ENCODE results near the gene SH3BGRL2. TPM values are rescaled to one million over a fixed set of nuclear protein-coding genes. Genes with fewer than 3 reads are reported as not detected.

Gene SH3BGRL2
- total RNA-seq, 1 experiment from 2014 or later, result 27.4 TPM

DNA sequence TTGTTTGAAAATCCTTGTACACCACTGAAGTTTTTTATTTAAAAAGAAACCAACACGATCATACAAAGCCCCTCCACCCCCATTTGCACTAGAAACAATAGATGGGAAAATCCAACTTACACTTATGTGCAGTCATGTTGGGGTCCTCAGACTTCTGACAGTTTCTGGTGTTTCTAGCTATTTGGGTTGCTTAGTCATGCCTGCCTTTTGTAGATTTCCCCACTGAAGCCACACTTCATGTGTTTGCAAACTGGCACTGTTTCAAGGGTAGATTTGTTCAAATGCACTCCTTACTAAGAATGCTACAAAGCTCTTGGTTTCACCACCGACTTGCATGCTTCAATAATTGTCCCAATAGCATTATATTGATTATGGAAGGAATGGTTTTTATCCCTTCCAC, 1.5 kb downstream of the SH3BGRL2 start:
- H3K4me3 ChIP-seq, result peak overlapping the region; percentile 90; the same call in 1 of the 2 replicates
- no peak for DNase-seq
- no peaks in the 10 kb centered on the region for H3K36me3 ChIP-seq (ENCODE audit: low read depth)
- no peak for TF ChIP-seq EZH2 (IDR thresholded peaks at IDR 0.05; ENCODE audit: low read depth)
- TF ChIP-seq, protein P1, sequence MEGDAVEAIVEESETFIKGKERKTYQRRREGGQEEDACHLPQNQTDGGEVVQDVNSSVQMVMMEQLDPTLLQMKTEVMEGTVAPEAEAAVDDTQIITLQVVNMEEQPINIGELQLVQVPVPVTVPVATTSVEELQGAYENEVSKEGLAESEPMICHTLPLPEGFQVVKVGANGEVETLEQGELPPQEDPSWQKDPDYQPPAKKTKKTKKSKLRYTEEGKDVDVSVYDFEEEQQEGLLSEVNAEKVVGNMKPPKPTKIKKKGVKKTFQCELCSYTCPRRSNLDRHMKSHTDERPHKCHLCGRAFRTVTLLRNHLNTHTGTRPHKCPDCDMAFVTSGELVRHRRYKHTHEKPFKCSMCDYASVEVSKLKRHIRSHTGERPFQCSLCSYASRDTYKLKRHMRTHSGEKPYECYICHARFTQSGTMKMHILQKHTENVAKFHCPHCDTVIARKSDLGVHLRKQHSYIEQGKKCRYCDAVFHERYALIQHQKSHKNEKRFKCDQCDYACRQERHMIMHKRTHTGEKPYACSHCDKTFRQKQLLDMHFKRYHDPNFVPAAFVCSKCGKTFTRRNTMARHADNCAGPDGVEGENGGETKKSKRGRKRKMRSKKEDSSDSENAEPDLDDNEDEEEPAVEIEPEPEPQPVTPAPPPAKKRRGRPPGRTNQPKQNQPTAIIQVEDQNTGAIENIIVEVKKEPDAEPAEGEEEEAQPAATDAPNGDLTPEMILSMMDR (conservative IDR thresholded peaks at IDR 0.05), result no peak
- intact Hi-C loops (cut with micrococcal nuclease; ENCODE audit: unreplicated experiment), result no loop called here
- H3K9me3 ChIP-seq (ENCODE audit: insufficient read depth, low read depth), result no peaks in the 10 kb centered on the region
- no peaks in the 10 kb centered on the region; the same call in 1 of the 2 replicates for H3F3A ChIP-seq (ENCODE audit: insufficient read depth, low read depth)
- H3K4me1 ChIP-seq (replicated peaks; ENCODE audit: insufficient read depth), result peaks cover 31% of the 10 kb centered on the region
- ChIA-PET POLR2A (ENCODE audit: unreplicated experiment) (interaction anchor here (0.6 to 0.7 kb wide), 3 partner anchors 88 to 393 kb away, joined by 3 to 4 read pairs (median 3); no protein-coding TSS in a partner anchor), CTCF (no interaction called here)
- H4K20me1 ChIP-seq (ENCODE audit: insufficient read depth), result no peaks in the 10 kb centered on the region
- H3K4me2 ChIP-seq, result peak overlapping the region; percentile 82
- H3K79me2 ChIP-seq (ENCODE audit: low read depth), result 0 out of 2 replicates have a peak, but pooled peaks cover 3% of the 10 kb centered on the region
- no peaks in the 10 kb centered on the region for H3K27me3 ChIP-seq (ENCODE audit: insufficient read depth, low read depth)
- no TSS peak for BruUV-seq (replicated peaks)
- no peaks in the 10 kb centered on the region for H3K9me2 ChIP-seq (ENCODE audit: insufficient read depth)
- H2AFZ ChIP-seq, result no peak overlapping the region
- no peak overlapping the region for H3K27ac ChIP-seq

DNA sequence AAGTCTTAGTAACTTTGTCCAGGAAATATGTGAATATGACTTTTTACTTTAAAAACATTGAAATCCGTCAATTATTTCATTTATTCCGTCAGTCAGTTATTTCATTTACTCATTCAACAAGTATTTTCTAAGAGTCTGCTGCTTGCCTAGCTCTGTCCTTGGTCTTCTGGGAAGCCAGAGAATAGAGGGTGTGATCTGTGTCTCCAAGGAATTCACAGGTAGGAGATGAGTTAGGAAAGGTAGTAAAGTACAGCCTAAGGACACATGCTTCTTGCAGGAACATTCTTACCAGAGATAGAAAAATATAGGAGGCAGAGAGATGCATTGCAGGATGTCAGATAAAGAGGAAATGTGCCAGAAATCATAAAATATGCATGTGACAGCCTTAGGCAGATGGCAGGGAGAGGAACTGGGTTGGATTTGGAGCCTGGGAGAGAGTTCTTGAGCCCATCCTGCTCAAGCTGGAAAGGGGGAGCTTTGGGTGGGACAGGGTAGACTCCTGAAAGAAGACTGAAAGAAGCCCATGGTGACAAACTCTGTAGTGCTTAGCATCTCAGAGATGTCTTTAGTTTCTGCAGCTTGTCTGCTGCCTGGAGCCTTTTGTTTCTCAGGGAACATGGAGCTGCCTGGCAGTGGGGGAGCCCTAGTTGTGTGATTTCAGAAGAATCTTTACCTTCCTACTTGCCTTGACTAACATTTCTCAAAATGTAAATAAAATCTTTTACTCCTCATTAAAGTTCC, 3.5 kb downstream of the SH3BGRL2 start:
- 0 out of 2 replicates have a peak, but pooled peaks cover 3% of the 10 kb centered on the region for H3K79me2 ChIP-seq (ENCODE audit: low read depth)
- peaks cover 31% of the 10 kb centered on the region for H3K4me1 ChIP-seq (replicated peaks; ENCODE audit: insufficient read depth)
- H3K36me3 ChIP-seq (ENCODE audit: low read depth), result no peaks in the 10 kb centered on the region
- intact Hi-C loops (cut with micrococcal nuclease; ENCODE audit: unreplicated experiment), result no loop called here
- no peak for TF ChIP-seq EZH2 (IDR thresholded peaks at IDR 0.05; ENCODE audit: low read depth)
- TF ChIP-seq, protein P1 (conservative IDR thresholded peaks at IDR 0.05), result no peak
- ChIA-PET POLR2A (ENCODE audit: unreplicated experiment) (no interaction called here), CTCF (interaction anchor here (0.8 kb wide), 1 partner anchor 38 kb away, joined by 3 read pairs; no protein-coding TSS in a partner anchor)
- H3K9me2 ChIP-seq (ENCODE audit: insufficient read depth), result no peaks in the 10 kb centered on the region
- no peaks in the 10 kb centered on the region for H3K27me3 ChIP-seq (ENCODE audit: insufficient read depth, low read depth)
- peak overlapping the region; percentile 34; the same call in 1 of the 2 replicates for H3K4me2 ChIP-seq
- H3K27ac ChIP-seq, result peak overlapping the region; percentile 68
- H3K4me3 ChIP-seq, result no peak overlapping the region
- BruUV-seq (replicated peaks), result no TSS peak
- no peak for DNase-seq
- H4K20me1 ChIP-seq (ENCODE audit: insufficient read depth), result no peaks in the 10 kb centered on the region
- H3K9me3 ChIP-seq (ENCODE audit: insufficient read depth, low read depth), result no peaks in the 10 kb centered on the region
- H3F3A ChIP-seq (ENCODE audit: insufficient read depth, low read depth), result no peaks in the 10 kb centered on the region; the same call in 1 of the 2 replicates
- H2AFZ ChIP-seq, result no peak overlapping the region

DNA sequence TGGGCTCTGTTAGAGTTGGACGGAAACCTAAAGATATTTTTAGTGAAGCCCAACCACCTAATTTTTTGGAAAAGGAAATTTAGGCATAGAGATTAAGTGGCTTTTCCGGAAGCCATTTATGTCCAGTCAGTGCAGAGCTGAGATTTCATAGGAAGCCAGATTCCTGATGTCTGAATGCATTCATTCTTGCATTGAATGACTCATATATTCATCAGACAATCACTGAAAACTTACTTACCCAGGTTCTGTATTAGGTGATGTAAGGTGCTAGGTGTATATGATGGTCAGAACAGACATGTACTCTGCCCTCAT, 4.1 kb downstream of the SH3BGRL2 start:
- ChIA-PET CTCF (interaction anchor here (0.8 kb wide), 1 partner anchor 37 kb away, joined by 3 read pairs; no protein-coding TSS in a partner anchor), POLR2A (ENCODE audit: unreplicated experiment) (no interaction called here)
- H3K79me2 ChIP-seq (ENCODE audit: low read depth), result 0 out of 2 replicates have a peak, but pooled peaks cover 3% of the 10 kb centered on the region
- no TSS peak for BruUV-seq (replicated peaks)
- peak overlapping the region; percentile 34; the same call in 1 of the 2 replicates for H3K4me2 ChIP-seq
- H3K36me3 ChIP-seq (ENCODE audit: low read depth), result no peaks in the 10 kb centered on the region
- H3F3A ChIP-seq (ENCODE audit: insufficient read depth, low read depth), result no peaks in the 10 kb centered on the region; the same call in 1 of the 2 replicates
- H4K20me1 ChIP-seq (ENCODE audit: insufficient read depth), result no peaks in the 10 kb centered on the region
- H2AFZ ChIP-seq, result no peak overlapping the region
- no peaks in the 10 kb centered on the region for H3K9me3 ChIP-seq (ENCODE audit: insufficient read depth, low read depth)
- peak overlapping the region; percentile 68 for H3K27ac ChIP-seq
- H3K4me3 ChIP-seq, result no peak overlapping the region
- H3K9me2 ChIP-seq (ENCODE audit: insufficient read depth), result no peaks in the 10 kb centered on the region
- DNase-seq, result peak in 1 of 2 experiments; percentile 42
- intact Hi-C loops (cut with micrococcal nuclease; ENCODE audit: unreplicated experiment), result no loop called here
- no peak for TF ChIP-seq EZH2 (IDR thresholded peaks at IDR 0.05; ENCODE audit: low read depth)
- TF ChIP-seq, protein P1 (conservative IDR thresholded peaks at IDR 0.05), result no peak
- H3K27me3 ChIP-seq (ENCODE audit: insufficient read depth, low read depth), result no peaks in the 10 kb centered on the region
- H3K4me1 ChIP-seq (replicated peaks; ENCODE audit: insufficient read depth), result peaks cover 27% of the 10 kb centered on the region
